A673 (cell line): ENCODE results near the gene PPP5C.

ENCODE experiments used
- EZH2 ChIP-seq: fragments of 200-600 bp; sonication (generic); IDR thresholded peaks from 2 replicates; pipeline ENCODE4 v1.6.1; 2017; ENCODE audit warnings: borderline replicate concordance, low read depth, mild to moderate bottlenecking, mixed read lengths, antibody characterized with exemption, low read length; ENCODE audit not compliant: poor library complexity, severe bottlenecking
- TF ChIP-seq, protein P1 (sequence below): fragments of 300-800, 200-600 bp; sonication (generic); conservative IDR thresholded peaks from 2 replicates; pipeline ENCODE4 v1.5.1; 2017; ENCODE audit warnings: low read depth, mild to moderate bottlenecking, antibody characterized with exemption, low read length, moderate library complexity, mixed read lengths

DNA sequence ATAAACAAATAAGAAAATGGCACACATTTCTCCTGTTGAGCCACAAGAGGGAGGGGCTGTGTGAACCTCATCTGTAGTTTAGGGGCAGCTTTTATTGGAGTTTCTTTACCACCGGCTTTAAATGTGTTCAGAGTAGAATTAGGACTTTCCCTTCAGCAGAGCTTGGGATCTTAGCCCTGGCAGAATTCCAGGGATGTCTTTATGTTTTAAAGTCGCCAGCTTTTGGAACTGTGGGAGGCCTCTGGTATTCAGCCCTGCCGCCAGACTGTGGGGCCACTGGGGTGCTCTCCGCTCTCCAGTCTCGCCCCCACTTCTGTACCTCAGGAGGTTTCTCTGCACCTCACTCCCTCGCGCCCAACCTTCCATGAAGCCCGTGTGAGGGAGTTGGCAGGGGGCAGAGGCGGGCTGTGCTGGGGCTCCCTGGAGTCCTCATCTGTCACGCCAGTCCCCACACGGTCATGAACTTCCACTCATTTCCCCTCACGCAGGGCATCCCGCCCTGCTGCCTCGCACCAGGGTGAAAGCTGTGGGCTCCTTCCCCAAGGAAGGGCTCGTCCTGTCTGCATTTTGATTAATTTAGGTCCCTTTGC lies 35.0 kb downstream of the PPP5C start:
- no peak for TF ChIP-seq EZH2
- TF ChIP-seq, protein P1, sequence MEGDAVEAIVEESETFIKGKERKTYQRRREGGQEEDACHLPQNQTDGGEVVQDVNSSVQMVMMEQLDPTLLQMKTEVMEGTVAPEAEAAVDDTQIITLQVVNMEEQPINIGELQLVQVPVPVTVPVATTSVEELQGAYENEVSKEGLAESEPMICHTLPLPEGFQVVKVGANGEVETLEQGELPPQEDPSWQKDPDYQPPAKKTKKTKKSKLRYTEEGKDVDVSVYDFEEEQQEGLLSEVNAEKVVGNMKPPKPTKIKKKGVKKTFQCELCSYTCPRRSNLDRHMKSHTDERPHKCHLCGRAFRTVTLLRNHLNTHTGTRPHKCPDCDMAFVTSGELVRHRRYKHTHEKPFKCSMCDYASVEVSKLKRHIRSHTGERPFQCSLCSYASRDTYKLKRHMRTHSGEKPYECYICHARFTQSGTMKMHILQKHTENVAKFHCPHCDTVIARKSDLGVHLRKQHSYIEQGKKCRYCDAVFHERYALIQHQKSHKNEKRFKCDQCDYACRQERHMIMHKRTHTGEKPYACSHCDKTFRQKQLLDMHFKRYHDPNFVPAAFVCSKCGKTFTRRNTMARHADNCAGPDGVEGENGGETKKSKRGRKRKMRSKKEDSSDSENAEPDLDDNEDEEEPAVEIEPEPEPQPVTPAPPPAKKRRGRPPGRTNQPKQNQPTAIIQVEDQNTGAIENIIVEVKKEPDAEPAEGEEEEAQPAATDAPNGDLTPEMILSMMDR = no peak
